Myocyte (in vitro differentiated cells): ENCODE results near the gene CREB1. TPM values are rescaled to one million over a fixed set of nuclear protein-coding genes. Genes with fewer than 3 reads are reported as not detected.
"Not testable (repeated sequence)": the region's sequence is repeated elsewhere in the genome, so short reads cannot be mapped to it uniquely, and the experiment has no call there.

Experiments used
- DNase-seq: peaks from one replicate; pipeline ENCODE4 v3.0.0-alpha.2; 2012; ENCODE audit warnings: low read depth
- total RNA-seq: library from RNA; depleted of rRNA; stranded (reverse); fragments of >200 nt; gene quantifications from 2 replicates; pipeline ENCODE4 v1.2.3, GENCODE V29; 2014

Gene CREB1
- total RNA-seq, 1 donor from 2014 or later: 43.5 TPM

DNA sequence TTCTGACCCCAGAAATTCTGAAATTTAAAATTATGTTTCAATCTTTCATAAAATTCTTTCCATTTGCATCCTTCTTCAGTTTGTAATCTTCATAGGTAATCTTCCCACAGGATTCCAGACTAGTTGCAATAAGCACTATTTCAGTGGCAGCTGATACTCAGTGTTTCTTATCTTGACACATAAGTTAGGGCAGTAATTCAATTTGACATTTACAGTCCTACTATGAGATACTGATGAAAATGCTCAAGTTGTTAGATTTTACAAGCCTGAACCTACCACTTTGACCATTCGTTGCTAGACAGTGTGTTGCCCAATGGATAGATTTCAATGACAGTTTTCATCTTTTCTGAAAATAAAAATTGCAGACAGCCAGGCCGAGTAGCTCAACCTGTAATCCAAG, 85.1 kb downstream of the CREB1 start:
- DNase-seq: no peak

DNA sequence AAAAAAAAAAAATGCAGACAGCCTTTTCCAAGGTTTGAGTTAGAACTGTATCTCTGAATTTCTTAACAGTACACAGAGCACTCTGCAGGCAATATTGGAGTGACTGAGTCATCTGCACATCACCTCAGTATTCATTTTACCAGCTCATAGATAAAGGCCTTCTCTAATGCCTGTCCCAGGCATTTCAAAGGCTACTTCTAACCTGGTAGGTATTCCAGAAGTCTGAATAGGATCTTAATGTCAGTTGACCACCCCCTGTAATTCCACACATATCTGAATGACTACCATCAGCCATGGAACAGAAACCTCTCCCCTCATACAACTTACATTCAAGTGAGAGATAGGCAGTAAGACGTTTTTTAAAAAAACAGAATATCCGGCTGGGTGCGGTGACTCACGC, 86.4 kb downstream of the CREB1 start:
- no peak for DNase-seq

DNA sequence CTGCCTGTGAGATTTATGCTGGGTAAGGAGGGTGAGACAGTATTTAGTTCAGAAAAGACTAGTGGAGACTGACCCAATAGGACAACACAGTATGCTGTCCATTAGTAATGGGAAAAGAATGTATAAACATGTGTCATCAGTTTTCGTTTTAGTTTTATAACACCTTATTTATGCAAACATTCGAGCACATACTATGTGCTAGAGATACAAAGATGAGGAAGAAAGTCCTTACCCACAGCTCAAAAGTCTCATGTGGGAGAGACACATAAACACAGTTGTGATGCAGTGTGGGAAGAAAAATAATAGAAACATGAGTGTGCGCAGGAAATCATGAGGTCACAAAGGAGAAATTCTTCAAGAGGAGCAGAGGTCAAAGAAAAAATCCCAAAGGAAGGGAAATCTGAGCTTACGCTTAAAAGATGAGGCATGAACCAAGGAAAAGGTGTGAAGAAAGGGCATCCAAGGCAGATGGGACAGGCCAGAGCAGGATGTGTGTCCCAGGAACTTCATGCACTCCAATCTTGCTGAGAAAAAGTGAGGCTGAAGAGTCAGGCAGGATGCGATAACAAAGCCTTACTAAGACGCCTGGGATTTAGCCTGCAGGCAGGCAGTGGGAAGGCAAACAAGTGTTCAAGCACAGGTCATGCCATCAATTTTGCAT, 87.4 kb downstream of the CREB1 start:
- DNase-seq: peak; percentile 56

DNA sequence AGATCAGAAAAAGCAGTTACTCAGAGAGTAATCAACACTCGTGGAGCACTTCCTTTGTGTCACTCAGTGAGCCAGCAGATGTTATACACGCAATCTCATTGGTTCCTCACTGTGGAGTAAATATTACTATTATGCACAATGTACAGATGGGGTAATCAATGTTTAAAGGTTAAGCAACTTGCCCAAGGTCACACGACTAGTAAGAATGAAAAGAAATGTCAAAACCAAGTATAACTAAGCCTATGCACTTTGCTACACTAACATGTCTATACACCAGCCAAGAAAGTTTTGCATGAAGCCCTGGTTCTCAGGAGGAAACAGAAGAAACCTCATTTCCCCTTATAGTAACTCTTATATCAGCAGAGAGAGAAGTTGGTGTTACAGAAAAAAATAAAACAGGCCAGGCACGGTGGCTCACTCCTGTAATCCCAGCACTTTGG, 90.0 kb downstream of the CREB1 start:
- DNase-seq: no peak

DNA sequence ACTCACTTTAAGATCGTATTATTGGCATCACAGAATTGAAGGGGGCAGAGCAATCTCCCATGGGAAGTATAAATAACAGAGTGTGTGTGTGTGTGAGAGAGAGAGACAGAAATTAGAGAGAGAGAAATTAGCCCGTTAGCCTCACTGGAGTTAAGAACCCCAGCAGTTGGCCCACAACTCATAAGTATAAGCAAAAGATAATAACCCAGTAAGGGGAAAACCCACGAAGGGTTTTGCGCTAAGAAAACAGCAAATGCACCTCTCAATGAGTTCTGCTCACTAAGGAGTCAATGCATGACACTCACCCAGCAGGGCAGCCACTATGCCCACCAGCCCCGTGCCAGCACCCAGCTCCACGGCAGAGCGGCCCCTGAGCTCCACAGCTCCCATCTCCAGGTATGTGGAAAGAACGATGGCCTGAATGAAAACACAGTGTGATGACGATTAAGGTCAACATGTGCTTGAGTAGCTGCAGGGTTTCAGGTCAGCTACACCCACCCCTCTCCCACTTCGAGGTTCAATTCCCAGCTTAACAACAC, 91.8 kb downstream of the CREB1 start:
- no peak for DNase-seq

DNA sequence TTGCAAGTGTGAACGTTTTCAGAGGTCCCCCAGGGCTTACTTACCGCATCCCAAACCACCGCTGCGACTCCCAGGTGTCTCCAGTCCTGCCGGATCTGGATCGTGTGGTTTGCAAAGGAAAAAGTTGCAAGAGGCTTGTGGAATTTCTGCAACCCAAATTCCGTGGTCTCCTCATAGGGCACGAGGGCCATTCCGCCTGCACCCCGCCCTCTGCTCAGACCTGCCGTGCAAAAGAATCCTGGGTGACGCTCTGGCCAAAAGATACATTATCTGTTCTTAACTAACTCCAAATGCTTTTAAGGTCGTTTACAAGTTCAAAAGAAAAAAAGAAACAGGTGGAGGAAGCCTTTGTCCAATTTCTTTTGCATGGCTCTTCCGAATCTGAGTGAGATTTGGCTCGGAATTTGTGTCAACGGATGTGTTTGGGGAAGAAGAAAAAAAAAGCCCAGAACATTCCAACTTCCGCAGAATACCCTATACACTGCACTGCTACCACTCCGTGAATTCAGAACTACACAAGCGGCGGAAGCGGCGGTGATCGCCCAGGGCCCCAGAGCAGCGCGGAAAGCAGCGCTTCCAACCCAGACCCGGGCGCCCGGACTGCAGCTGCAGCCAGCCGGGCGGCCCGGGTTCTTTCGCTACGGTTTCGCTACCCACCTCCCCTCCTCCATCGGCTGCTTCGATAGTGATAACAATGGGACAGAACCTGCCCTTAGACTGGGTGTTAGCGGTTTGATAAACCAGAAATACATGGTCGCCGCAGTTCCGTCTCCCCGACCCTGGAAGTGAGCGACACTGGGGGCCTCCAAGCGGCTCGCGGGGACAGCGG, 94.6 kb downstream of the CREB1 start:
- peak; percentile 76 for DNase-seq

DNA sequence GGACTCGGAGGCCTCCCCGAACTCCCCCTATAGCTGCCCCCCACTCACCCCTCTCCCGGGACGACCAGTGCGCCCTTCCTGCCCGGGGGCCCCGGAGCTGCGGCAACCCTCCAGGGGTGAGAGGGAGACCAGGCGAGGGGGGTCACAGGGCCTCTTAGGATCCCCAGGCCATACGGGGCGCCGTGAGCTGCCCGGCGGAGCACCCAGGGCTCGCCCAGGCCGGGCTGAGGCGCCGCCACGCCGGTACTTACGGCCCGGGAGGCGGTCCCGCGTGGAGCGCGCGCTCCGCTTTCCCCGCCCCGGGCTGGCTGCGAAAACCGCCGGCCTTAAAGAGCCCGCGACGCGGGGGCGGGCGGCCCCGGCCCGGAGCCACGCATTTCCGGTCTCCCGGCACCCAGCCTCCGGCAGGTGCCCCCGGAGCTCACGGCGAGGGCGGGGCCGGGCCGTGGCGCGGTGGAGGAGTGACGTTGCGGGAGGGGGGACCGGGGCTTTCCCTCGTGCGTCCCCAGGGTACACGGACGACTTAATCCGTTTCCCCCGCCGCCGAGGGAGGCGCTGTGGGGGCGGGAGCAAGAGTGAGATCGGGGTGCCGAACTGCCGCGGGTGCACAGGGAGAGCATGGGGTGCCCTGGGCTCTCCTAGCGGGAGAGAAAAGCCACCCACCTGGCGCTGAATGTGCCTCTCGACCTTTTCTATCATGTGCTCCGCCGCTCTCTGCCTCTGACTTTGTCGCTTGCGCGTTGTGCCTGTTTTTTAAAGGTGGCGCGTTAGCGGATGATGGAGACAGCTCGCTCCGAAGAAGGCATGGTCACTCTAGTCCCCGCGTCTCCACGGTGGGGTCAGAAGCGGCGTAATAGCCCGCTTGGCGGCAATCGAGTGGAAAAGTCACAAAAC, 95.5 kb downstream of the CREB1 start, which contains the start of gene METTL21A:
METTL21A (minus strand) TSS at position 381 of the 894 bp plus-strand sequence. CDS start 1,019 bp downstream, outside the sequence.
- peak; percentile 90 for DNase-seq

DNA sequence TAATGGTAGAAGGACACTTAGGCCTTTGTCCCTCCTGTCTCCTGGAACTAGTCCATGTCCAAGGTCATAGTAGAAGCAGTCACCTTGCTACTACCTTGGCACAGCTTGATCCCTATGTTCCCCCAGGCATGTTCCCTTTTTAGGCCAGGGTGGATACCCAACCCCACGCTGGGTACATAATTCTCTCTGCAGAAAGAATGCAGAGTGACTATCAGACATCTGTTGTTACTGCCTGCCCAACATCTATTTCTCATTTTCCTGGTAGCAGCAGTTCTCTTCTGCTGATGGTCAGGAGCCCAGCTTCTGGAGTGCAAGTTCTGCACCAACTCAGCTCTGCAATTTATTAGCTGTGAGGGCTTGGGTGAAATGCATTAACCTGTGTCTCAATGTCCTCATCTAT, 99.8 kb downstream of the CREB1 start:
- DNase-seq: no peak

DNA sequence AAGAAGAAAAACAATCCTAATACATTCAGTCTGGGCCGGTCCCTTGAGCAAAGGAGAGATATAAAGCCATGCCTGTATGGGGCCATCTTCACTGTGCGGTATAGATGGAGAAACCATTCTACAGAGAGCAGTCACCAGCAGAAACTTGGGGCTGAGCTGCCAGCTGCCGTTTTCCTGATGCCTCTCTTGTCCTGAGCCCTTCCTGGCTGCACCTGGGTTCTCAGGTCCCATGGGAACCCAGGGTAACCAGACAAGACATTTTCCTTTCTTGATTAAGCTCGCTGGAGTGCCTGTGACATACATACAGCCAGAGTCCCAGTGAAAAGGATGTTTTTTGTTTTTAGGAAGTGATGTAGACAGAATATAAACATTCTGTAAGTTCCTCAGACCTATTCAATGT, 100.7 kb downstream of the CREB1 start:
- DNase-seq: no peak

DNA sequence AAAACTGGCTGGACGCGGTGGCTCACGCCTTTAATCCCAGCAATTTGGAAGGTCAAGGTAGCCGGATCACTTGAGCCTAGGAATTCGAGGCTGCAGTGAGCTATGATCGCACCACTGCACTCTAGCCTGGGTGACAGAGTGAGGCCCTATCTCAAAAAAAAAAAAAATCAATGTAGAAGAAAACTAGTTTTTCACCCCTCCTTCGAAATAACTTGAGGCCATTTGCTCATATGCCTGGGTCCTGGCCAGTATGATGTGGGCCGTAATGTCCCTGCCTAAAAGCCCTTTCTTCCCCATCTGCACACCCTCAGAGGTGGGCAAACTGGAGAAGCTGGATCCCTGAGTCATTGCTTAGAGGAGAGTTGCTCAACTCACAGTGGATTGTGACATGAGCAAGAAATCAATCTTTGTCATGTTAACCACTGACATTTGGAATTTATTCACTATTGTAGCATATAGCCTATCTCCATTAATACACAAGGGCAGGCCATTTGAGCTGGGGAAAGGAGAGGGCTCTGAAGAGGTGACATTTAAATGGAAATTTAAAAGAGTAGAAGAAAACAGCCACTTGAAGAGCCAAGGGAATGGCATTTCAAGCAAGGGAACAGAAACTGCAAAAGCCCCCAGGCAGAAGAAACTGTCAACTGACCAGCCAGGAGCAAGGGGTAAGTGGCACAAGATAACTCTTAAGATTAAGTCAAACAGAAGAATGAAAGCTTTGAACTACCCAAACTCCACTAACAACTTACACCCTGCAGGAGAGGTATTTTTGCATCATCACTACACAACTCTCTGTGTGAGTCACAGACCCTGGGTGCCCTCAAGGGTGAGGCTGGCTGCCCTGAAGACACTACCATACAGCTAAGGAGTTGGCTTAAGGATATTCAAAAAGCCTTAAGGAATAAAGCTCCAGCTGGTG, 103.1 kb downstream of the CREB1 start:
- DNase-seq: peak; percentile 12

DNA sequence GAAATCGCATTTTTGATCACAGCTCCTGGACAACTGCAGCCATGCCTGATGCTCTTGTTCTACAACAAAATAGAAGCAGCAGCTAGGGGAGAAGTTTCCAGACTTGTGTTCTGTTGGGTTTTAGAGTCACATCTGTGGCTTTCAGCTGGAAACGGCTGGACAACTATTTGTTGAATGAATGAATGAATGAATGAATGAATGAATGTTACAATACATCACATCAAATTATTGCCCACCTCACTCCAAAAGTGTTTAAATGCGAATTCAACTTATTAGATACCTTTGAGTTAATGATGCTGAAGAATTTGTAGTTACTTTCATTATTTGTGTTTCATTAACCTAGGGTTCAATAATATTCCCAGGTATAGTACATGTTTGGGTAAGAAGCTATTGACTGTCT, 103.9 kb downstream of the CREB1 start:
- DNase-seq: no peak

DNA sequence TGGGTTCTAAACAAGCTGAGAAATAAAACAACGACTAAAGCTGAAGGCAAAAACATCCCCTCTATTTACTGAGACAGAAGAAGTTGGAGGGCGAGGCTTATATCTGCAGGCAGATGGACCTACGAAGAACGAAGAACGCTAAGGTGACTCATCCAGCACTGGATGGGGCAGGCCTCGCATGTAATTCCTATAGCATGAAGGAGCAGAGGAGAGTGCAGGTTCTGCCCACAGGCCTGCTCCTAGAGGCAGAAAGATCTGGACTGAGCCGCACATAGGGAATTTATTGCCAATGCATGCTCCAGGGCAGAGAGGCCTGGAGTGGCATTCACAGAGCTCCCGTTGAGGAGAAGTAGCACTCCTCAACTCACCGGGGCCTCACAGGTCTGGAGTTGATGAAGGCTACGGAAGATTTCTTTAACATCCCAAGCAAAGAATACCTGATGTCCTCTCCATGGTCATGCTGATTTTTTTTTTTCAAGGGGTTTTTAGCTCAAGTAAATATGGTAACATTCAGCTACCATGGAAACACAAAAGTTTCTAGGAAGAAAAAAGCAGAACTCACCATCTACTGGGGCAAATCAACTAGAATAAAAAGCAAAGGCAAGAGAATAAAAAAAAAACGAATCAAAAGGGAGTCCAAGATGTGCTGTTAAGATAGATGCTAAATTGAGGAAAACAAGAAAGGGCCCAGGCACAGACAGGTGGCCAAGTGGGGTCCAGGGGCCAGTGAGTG, 105.9 kb downstream of the CREB1 start:
- DNase-seq: no peak

DNA sequence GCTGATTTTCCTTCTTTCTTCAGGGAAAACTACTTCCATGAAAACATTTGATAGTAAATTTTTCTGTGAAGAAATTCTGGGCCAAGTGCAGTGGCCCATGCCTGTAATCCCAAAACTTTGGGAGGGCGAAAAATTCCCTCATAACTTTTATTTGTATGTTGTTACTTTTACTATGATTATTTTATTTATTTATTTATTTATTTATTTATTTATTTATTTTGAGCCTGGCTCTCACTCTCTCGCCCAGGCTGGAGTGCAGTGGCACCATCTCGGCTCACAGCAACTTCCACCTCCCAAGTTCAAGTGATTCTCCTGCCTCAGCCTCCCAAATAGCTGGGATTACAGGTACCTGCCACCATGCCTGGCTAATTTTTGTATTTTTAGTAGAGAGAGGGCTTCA, 109.5 kb downstream of the CREB1 start:
- DNase-seq: not testable (repeated sequence)

DNA sequence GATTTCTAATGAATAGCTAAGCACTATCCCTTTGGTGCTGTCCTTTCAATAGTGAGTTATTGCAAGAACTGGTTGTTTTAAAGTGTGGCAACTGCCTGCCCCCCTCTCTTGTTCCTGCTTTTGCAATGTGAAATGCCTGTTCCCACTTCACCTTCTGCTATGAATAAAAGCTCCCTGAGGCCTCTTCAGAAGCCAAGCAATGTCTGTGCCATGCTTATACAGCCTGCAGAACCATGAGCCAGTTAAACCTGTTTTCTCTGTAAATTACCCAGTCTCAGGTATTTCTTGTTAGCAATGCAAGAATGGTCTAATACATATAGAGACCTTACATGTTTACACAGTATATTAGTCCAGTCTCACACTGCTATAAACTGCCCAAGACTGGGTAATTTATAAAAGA, 110.4 kb downstream of the CREB1 start:
- DNase-seq: no peak

DNA sequence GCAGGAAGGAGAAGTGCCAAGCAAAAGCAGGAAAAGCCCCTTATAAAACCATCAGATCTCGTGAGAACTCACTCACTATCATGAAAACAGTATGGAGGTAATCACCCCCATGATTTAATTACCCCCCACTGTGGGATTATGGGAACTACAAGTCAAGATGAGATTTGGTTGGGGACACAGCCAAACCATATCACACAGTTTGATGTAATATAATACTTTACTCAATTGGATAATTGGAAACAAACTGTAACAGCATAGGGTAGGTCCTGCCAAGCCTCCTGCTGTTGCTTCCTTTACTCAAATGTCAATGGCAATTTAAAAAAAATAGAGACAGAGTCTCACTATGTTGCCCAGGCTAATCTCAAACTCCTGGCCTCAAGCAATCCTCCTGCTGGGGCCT, 110.9 kb downstream of the CREB1 start:
- no peak for DNase-seq

DNA sequence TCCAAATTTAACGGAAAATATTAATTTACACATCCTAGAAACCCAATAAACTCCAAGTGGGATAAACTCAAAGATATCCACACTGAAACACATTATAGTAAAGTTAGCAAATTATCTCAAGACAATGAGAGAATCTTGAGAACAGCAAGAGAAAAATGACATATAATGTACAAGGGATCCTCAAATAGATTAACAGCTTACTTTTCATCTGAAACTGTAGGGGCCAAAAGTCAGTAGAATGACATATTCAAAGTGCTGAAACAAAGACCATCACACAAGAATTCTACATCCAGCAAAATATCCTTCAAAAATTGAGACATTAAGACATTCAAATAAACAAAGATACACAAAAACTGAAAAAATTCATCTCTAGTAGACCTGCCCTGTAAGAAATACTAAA, 114.1 kb downstream of the CREB1 start:
- DNase-seq: no peak

DNA sequence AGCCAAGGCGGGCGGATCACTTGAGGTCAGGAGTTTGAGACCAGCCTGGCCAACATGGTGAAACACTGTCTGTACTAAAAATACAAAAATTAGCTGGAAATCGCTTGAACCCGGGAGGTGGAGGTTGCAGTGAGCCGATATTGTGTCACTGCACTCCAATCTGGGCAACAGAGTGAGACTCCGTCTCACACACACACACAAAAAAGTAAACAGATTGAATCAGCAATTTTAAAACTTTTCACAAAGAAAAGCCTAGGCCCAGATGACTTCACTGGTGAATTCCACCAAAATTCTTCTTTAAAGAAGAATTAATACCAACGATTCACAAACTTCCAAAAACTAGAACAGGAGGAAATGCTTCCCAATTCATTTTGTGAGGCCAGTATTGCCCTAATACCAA, 116.8 kb downstream of the CREB1 start:
- not testable (repeated sequence) for DNase-seq
